Upper lobe of left lung (tissue), 4 donors: ENCODE measurements around the gene DNAJC21.

Experiments used
- POLR2A ChIP-seq, 4 donors: fragments of 450-650 bp; IDR thresholded peaks; one replicate each; pipeline ENCODE4 v1.5.1; 2016 to 2017; ENCODE audit warnings: antibody characterized with exemption in 4 of 4, mild to moderate bottlenecking in 2 of 4
- TF ChIP-seq, protein P1 (sequence below), 6 experiments: fragments of 450-650 bp in 4 of 6; fragments of 200-600 bp in 2 of 6; sonication (generic) in 2 of 6; IDR thresholded peaks; one replicate each; pipeline ENCODE4 v1.5.1; 2016 to 2019; ENCODE audit warnings: antibody characterized with exemption in 6 of 6

DNA sequence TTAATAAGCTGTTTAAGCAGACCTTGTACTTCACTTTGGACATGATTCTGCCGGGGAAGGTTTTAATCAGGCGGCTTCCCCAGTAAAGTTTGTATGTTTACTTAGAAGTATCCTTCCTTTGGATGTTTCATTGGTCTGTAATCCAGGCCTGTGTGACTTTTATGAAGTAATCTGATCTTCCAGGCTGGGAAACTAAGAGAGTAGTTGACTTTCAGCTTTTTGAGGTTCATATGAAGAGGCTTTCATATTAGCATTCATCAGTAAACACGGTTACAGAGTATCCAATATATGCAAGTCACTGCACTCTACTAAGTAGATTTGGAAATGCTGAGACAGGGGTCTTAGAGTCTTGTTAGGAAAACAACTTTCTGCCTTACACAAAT is 1.1 kb downstream of the DNAJC21 start:
- TF ChIP-seq POLR2A (IDR thresholded peaks at IDR 0.05), result no peak
- TF ChIP-seq, protein P1, sequence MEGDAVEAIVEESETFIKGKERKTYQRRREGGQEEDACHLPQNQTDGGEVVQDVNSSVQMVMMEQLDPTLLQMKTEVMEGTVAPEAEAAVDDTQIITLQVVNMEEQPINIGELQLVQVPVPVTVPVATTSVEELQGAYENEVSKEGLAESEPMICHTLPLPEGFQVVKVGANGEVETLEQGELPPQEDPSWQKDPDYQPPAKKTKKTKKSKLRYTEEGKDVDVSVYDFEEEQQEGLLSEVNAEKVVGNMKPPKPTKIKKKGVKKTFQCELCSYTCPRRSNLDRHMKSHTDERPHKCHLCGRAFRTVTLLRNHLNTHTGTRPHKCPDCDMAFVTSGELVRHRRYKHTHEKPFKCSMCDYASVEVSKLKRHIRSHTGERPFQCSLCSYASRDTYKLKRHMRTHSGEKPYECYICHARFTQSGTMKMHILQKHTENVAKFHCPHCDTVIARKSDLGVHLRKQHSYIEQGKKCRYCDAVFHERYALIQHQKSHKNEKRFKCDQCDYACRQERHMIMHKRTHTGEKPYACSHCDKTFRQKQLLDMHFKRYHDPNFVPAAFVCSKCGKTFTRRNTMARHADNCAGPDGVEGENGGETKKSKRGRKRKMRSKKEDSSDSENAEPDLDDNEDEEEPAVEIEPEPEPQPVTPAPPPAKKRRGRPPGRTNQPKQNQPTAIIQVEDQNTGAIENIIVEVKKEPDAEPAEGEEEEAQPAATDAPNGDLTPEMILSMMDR (IDR thresholded peaks at IDR 0.05), result no peak
